ENCODE data around the gene IMP4. TPM values are rescaled to one million over a fixed set of nuclear protein-coding genes. Genes with fewer than 3 reads are reported as not detected.
"Not testable (repeated sequence)": the region's sequence is repeated elsewhere in the genome, so short reads cannot be mapped to it uniquely, and the experiment has no call there.

Gene IMP4
- total RNA-seq (2014; rRNA removed; shearing (Covaris generic)) = 120 and 138 TPM in 2 replicates
- 322 and 422 TPM in 2 replicates for polyA plus RNA-seq (2014; cell fraction: nucleus; rRNA removed)

GRCh38 chr2:130342533-130343275 is at the start of gene IMP4:
Gene IMP4, plus strand, starts transcription at chr2:130342897. Its CDS starts 36 bp downstream, at chr2:130342933.
- peak; percentile 99 for DNase-seq (ENCODE audit: extremely low read depth, low read depth)

GRCh38 chr2:130300258-130300969 is 42.3 kb upstream of the IMP4 start:
- DNase-seq (ENCODE audit: extremely low read depth, low read depth) = no peak

GRCh38 chr2:130300970-130301348 is 41.7 kb upstream of the IMP4 start:
- no peak for DNase-seq (ENCODE audit: extremely low read depth, low read depth)

GRCh38 chr2:130302164-130302886 is 40.4 kb upstream of the IMP4 start:
- no peak for DNase-seq (ENCODE audit: extremely low read depth, low read depth)

- no peak for DNase-seq (ENCODE audit: extremely low read depth, low read depth)
Observed at GRCh38 chr2:130303169-130303568, 39.5 kb upstream of the IMP4 start.

- no peak for DNase-seq (ENCODE audit: extremely low read depth, low read depth)
Observed at GRCh38 chr2:130304726-130305125, 38.0 kb upstream of the IMP4 start.

- DNase-seq (ENCODE audit: extremely low read depth, low read depth) = no peak
Observed at GRCh38 chr2:130307850-130308249, 34.8 kb upstream of the IMP4 start.

GRCh38 chr2:130310881-130311280 is 31.8 kb upstream of the IMP4 start:
- no peak for DNase-seq (ENCODE audit: extremely low read depth, low read depth)

GRCh38 chr2:130313812-130314334 is 28.8 kb upstream of the IMP4 start:
- DNase-seq (ENCODE audit: extremely low read depth, low read depth) = no peak

- DNase-seq (ENCODE audit: extremely low read depth, low read depth) = no peak
Observed at GRCh38 chr2:130314377-130314776, 28.3 kb upstream of the IMP4 start.

GRCh38 chr2:130316596-130316995 is 26.1 kb upstream of the IMP4 start:
- no peak for DNase-seq (ENCODE audit: extremely low read depth, low read depth)

GRCh38 chr2:130318906-130319305 is 23.8 kb upstream of the IMP4 start:
- DNase-seq (ENCODE audit: extremely low read depth, low read depth) = no peak

GRCh38 chr2:130319536-130319935 is 23.2 kb upstream of the IMP4 start:
- no peak for DNase-seq (ENCODE audit: extremely low read depth, low read depth)

GRCh38 chr2:130327703-130328527 is 14.8 kb upstream of the IMP4 start:
- peak; percentile 6 for DNase-seq (ENCODE audit: extremely low read depth, low read depth)

GRCh38 chr2:130328710-130329109 is 14.0 kb upstream of the IMP4 start:
- no peak for DNase-seq (ENCODE audit: extremely low read depth, low read depth)

GRCh38 chr2:130332271-130333073 is 10.2 kb upstream of the IMP4 start:
- DNase-seq (ENCODE audit: extremely low read depth, low read depth) = peak; percentile 72

GRCh38 chr2:130333253-130333652 is 9.4 kb upstream of the IMP4 start:
- not testable (repeated sequence) for DNase-seq (ENCODE audit: extremely low read depth, low read depth)

- DNase-seq (ENCODE audit: extremely low read depth, low read depth) = no peak
Observed at GRCh38 chr2:130334026-130334425, 8.7 kb upstream of the IMP4 start.

GRCh38 chr2:130335226-130335625 is 7.5 kb upstream of the IMP4 start:
- DNase-seq (ENCODE audit: extremely low read depth, low read depth) = no peak

All from NCI-H460 (cell line).